Kidney (tissue), 14 donors: Measurements from ENCODE around the gene SSPN. TPM values are rescaled to one million over a fixed set of nuclear protein-coding genes. Genes with fewer than 3 reads are reported as not detected.
A peak's percentile ranks its signal among the peaks of the same experiment; 100 is the strongest.

ENCODE experiments used
- DNase-seq, 5 donors: peaks; one replicate each; pipeline ENCODE4 v3.0.0-alpha.2; 2013 to 2020
- FAIRE-seq: peaks from 2 replicates; lab custom pipeline; 2012; peaks lifted over from hg19 to GRCh38; lab: Jason Lieb, UNC
- H3K27ac ChIP-seq, 2 donors: one replicate each; pipeline ENCODE4 v1.7.0; 2013; ENCODE audit warnings: low read depth in 2 of 2, low read length in 2 of 2, inconsistent platforms in 1 of 2
- H3K27me3 ChIP-seq: one replicate; pipeline ENCODE4 v1.7.1; 2013; ENCODE audit warnings: low read length, inconsistent platforms; ENCODE audit not compliant: control insufficient read depth, insufficient read depth
- H3K36me3 ChIP-seq, 3 donors: one replicate each; pipeline versions ENCODE4 v1.7.0 to v1.7.1; 2013; ENCODE audit warnings: low read length in 3 of 3, control low read depth in 1 of 3, inconsistent platforms in 1 of 3; ENCODE audit not compliant: insufficient read depth in 3 of 3, control insufficient read depth in 2 of 3
- H3K4me1 ChIP-seq, 3 donors: one replicate each; pipeline versions ENCODE4 v1.7.0 to v1.7.1; 2013; ENCODE audit warnings: low read length in 3 of 3, inconsistent platforms in 1 of 3, low read depth in 1 of 3; ENCODE audit not compliant: control insufficient read depth in 2 of 3, insufficient read depth in 2 of 3
- H3K4me3 ChIP-seq, 3 donors: one replicate each; pipeline versions ENCODE4 v1.7.0 to v1.8.1; 2013; ENCODE audit warnings: low read length in 3 of 3, control low read depth in 1 of 3, inconsistent platforms in 1 of 3
- H3K9ac ChIP-seq, 3 donors: one replicate each; pipeline versions ENCODE4 v1.7.0 to v1.7.1; 2013; ENCODE audit warnings: low read length in 3 of 3, control low read depth in 1 of 3, inconsistent platforms in 1 of 3
- H3K9me3 ChIP-seq, 3 donors: one replicate each; pipeline versions ENCODE4 v1.7.0 to v1.7.1; 2013; ENCODE audit warnings: low read length in 3 of 3, control low read depth in 1 of 3, inconsistent platforms in 1 of 3; ENCODE audit not compliant: control insufficient read depth in 2 of 3, insufficient read depth in 1 of 3
- CTCF ChIP-seq: IDR thresholded peaks from 3 replicates; pipeline ENCODE4 v1.5.1; 2012; ENCODE audit warnings: mild to moderate bottlenecking, moderate library complexity, borderline replicate concordance; ENCODE audit not compliant: insufficient read depth; ENCODE audit errors: extremely low read depth
- intact Hi-C: fragments of 100-400 bp; cut with DNase I; formaldehyde crosslinking; loops from one replicate; pipeline ENCODE4 v1.11.1; 2022
- polyA plus RNA-seq: library from polyadenylated mRNA; stranded (reverse); fragments of 350-450 nt; fragmentation: Illumina TruSeq; extraction: RNeasy Lipid Tissue Mini Kit (QIAGEN cat#74804); gene quantifications from one replicate; pipeline ENCODE4 v1.2.3, GENCODE V29; 2014; ENCODE audit warnings: low read depth, low replicate concordance; ENCODE audit not compliant: insufficient read depth
- total RNA-seq: library from RNA; stranded (reverse); fragmentation: NEBNext Ultra II Directional; extraction: Animal tissue kit (Norgen Biotek cat#: 25700); gene quantifications from one replicate; pipeline ENCODE4 v1.2.1, GENCODE V29; 2021
- donor health status: control.
- donor health status: control.
- donor health status: control.
- donor health status: control.
- donor health status: control.
- donor health status: DM: yes; HTN: yes; CAD: no.
- donor health status: Normal renal cell carcinoma (clear cell type).

Gene SSPN
- total and polyA plus RNA-seq, 2 donors from 2014 or later = 3.2 to 17.8 TPM

DNA sequence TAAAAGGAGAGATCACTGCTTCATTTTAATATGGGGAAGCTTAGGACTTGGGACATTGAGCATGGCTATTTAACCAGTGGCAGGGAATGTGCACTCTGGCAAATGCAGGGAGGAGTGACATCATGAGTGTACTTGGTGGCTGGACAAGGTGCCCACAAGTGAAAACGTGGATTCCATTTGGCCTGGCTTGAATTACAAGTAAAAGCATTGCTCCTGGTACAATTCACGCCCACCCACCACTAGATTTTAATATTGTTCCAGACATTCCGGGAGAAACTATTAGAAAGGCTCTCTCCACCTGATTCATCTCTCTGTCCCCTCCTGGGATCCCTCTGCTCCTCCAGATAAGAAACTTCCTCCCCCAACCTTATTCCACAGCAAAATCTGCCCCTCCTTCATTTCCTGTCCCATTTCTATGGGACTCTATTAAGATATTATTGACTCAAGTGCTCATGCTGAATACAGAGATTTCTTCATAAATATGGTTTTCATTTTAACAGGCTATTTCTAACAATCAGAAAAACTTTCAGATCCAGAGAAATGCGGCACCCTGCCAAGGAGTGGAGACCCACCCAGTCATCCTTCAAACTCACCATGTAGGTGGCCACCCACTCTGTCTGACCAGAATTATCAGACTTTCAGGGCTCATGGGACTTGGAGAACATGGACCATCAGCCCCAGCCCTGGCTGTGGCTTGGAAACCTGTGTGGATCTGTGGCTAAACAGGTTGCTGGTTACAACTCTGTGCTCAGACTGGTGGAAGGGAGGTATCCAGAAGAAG is 43.2 kb downstream of the SSPN start:
- no peak overlapping the region for H3K4me3 ChIP-seq
- no peak for FAIRE-seq
- TF ChIP-seq CTCF = no peak
- no peak for DNase-seq
- H3K4me1 ChIP-seq = no peaks in the 10 kb centered on the region
- no peaks in the 10 kb centered on the region for H3K27me3 ChIP-seq
- no peak overlapping the region for H3K9ac ChIP-seq
- no peak overlapping the region for H3K27ac ChIP-seq
- H3K36me3 ChIP-seq = no peaks in the 10 kb centered on the region
- intact Hi-C loops = no loop called here
- H3K9me3 ChIP-seq = no peaks in the 10 kb centered on the region

GRCh38 chr12:26239122-26239851 is 43.9 kb downstream of the SSPN start:
- H3K27ac ChIP-seq = no peak overlapping the region
- no peaks in the 10 kb centered on the region for H3K36me3 ChIP-seq
- no peak for FAIRE-seq
- H3K27me3 ChIP-seq = no peaks in the 10 kb centered on the region
- H3K4me3 ChIP-seq = no peak overlapping the region
- intact Hi-C loops = no loop called here
- TF ChIP-seq CTCF = no peak
- peak in 4 of 5 donors; percentile 28 to 65 (median 56) for DNase-seq
- H3K9me3 ChIP-seq = no peaks in the 10 kb centered on the region
- no peak overlapping the region for H3K9ac ChIP-seq
- no peaks in the 10 kb centered on the region for H3K4me1 ChIP-seq

DNA sequence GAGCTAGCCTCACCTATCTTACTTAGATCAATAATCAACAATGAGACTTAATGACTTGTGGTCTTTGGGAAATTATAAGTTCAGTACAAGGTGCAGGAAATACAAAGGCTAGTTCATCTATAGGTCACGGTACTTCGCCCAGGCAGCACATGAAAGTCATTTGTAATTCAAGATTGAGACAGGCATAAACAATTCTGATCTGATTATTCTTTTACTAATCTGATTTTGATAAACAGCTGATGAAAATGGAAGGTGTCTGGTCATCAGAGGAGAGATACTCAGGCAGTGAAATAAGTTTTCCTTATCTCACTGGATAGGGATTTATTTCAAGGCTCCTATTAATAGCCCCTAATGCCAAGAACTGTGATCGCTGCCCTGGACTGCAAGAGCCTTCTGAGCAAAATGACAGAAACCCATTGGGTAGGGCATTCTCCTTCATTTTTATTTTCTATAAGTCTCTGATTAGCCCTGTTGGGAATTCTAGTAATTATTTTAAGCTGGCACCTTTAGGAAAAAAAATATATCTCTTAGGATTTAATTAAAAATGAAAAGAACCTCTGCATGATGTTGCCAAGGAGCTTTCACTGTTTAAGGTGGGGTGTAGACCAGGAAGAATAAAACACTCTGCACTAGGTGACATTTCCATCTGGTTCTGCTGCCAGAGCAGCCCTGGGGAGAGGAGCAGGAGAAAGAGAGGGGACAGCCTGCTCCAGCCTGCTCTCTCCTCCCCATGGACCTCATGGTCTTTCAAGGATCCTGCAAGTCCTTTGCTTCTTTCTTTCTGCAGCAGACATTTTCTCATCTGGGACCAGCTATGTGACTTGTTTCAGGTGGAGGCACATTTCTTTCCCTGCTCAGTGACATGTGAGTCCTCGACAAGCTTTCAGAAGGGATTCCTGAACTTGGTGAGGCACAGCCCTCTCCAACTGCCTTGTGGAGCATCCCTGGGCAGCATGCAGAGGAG is 44.8 kb downstream of the SSPN start:
- Histone ChIP-seq H3K4me3 (no peak overlapping the region), H3K36me3 (no peaks in the 10 kb centered on the region), H3K27ac (no peak overlapping the region), H3K9me3 (no peaks in the 10 kb centered on the region), H3K9ac (no peak overlapping the region), H3K4me1 (no peaks in the 10 kb centered on the region), H3K27me3 (no peaks in the 10 kb centered on the region)
- intact Hi-C loops = no loop called here
- FAIRE-seq (no peak), DNase-seq (no peak)
- TF ChIP-seq CTCF = no peak
